K562 (cell line): Measurements from ENCODE around the gene HEATR1. TPM values are rescaled to one million over a fixed set of nuclear protein-coding genes. Genes with fewer than 3 reads are reported as not detected.

Source experiments
- ATAC-seq: fragments of 200-7000 bp; cut with Tn5 transposase; 3 replicates; pipeline ENCODE4 v1.9.1; 2020; ENCODE audit warnings: moderate library complexity
- BruUV-seq: library from RNA; stranded (reverse); fragments of 400-500 nt; replicated peaks from 2 replicates; lab custom pipeline; 2021; lab: Mats Ljungman, UMichigan
- CTCF ChIA-PET: fragments of 300-600 bp; formaldehyde crosslinking; extraction: SDS; loops from one replicate; lab custom pipeline; 2021; ENCODE audit warnings: low intra/inter-chr PET ratio; lab: Yijun Ruan, JAX
- POLR2A ChIA-PET: fragments of 300-600, 350-650 bp; sonication (Branson Sonifier 250); formaldehyde crosslinking; extraction: SDS; loops from one replicate; lab custom pipeline; 2021; ENCODE audit warnings: antibody characterized with exemption, inconsistent platforms; lab: Yijun Ruan, JAX
- DNase-seq, 4 experiments: peaks; one replicate each; pipeline versions ENCODE4 v3.0.0 to v3.0.0-alpha.2; 2011 to 2018; ENCODE audit warnings: low spot score in 3 of 4, mixed read lengths in 3 of 4; ENCODE audit errors: extremely low read depth in 1 of 4
- FAIRE-seq: peaks from 2 replicates; lab custom pipeline; 2011; peaks lifted over from hg19 to GRCh38; lab: Jason Lieb, UNC
- H2AFZ ChIP-seq: 2 replicates; pipeline ENCODE4 v1.6.0; 2011; ENCODE audit warnings: low read depth, low read length, control low read depth, inconsistent platforms
- H3K27ac ChIP-seq: fragments of 200-600 bp; 3 replicates; pipeline ENCODE4 v1.8.0; 2011; ENCODE audit warnings: low read depth, mild to moderate bottlenecking, control low read depth, inconsistent platforms, low read length, moderate library complexity, mixed read lengths; ENCODE audit errors: extremely low read depth
- H3K27me3 ChIP-seq, 2 experiments: fragments of 300-600 bp in 1 of 2; 2 replicates in 1 of 2; 3 replicates in 1 of 2; pipeline versions ENCODE4 v1.6.0 to v1.8.0; 2011; ENCODE audit warnings: inconsistent platforms in 2 of 2, low read length in 2 of 2, mild to moderate bottlenecking in 1 of 2, mixed read lengths in 1 of 2, moderate library complexity in 1 of 2; ENCODE audit not compliant: control insufficient read depth in 2 of 2, insufficient read depth in 2 of 2
- H3K36me3 ChIP-seq: fragments of 300-600 bp; 3 replicates; pipeline ENCODE4 v1.8.0; 2011; ENCODE audit warnings: mild to moderate bottlenecking, low read length, inconsistent platforms; ENCODE audit not compliant: control insufficient read depth, insufficient read depth
- H3K4me1 ChIP-seq, 2 experiments: fragments of 200-600 bp in 1 of 2; replicated peaks in 1 of 2; 2 replicates in 1 of 2; 3 replicates in 1 of 2; pipeline versions ENCODE4 v1.5.1 to v1.8.0; 2011; ENCODE audit warnings: inconsistent platforms in 2 of 2, low read length in 2 of 2, mild to moderate bottlenecking in 1 of 2, mixed read lengths in 1 of 2, moderate library complexity in 1 of 2; ENCODE audit not compliant: control insufficient read depth in 2 of 2, insufficient read depth in 2 of 2
- H3K4me2 ChIP-seq: 2 replicates; pipeline ENCODE4 v1.6.1; 2011; ENCODE audit warnings: low read length, control low read depth, inconsistent platforms, mixed read lengths; ENCODE audit not compliant: insufficient read depth
- H3K4me3 ChIP-seq: fragments of 200-600 bp; sonication (generic), shearing (Covaris generic); 2 replicates; pipeline ENCODE4 v1.5.1; 2016; ENCODE audit warnings: control low read depth, inconsistent platforms
- H3K79me2 ChIP-seq: fragments of 200-600 bp; 3 replicates; pipeline ENCODE4 v1.8.0; 2011; ENCODE audit warnings: low read length, inconsistent platforms; ENCODE audit not compliant: control insufficient read depth, insufficient read depth
- H3K9ac ChIP-seq, 2 experiments: 2 replicates each; pipeline versions ENCODE4 v1.6.0 to v1.6.1; 2011; ENCODE audit warnings: low read depth in 2 of 2, low read length in 2 of 2, control low read depth in 1 of 2, inconsistent platforms in 1 of 2, mild to moderate bottlenecking in 1 of 2, mixed read lengths in 1 of 2; ENCODE audit not compliant: insufficient read depth in 1 of 2
- H3K9me1 ChIP-seq: one replicate; pipeline ENCODE4 v1.6.0; 2011; ENCODE audit warnings: inconsistent platforms, mild to moderate bottlenecking, low read length, moderate library complexity; ENCODE audit not compliant: control insufficient read depth, insufficient read depth
- H3K9me3 ChIP-seq: replicated peaks from 2 replicates; pipeline ENCODE4 v1.5.1; 2011; ENCODE audit warnings: low read depth, low read length, inconsistent platforms; ENCODE audit not compliant: control insufficient read depth, insufficient read depth
- H4K20me1 ChIP-seq: replicated peaks from 2 replicates; pipeline ENCODE4 v1.6.1; 2011; ENCODE audit warnings: low read length, inconsistent platforms, mixed read lengths; ENCODE audit not compliant: control insufficient read depth, insufficient read depth
- ARHGAP35 ChIP-seq: fragments of 450-650 bp; IDR thresholded peaks from 2 replicates; pipeline ENCODE4 v1.6.1; 2018; ENCODE audit not compliant: partially characterized antibody
- BHLHE40 ChIP-seq: IDR thresholded peaks from 2 replicates; pipeline ENCODE4 v1.6.1; 2011; ENCODE audit warnings: low read length, improper control_type of control experiment
- CBX3 ChIP-seq, 2 experiments: IDR thresholded peaks; 1 replicate in 1 of 2; 2 replicates in 1 of 2; pipeline ENCODE4 v1.6.1; 2012; ENCODE audit warnings: inconsistent platforms in 2 of 2, low read length in 2 of 2, borderline replicate concordance in 1 of 2, control low read depth in 1 of 2
- DNMT1 ChIP-seq: fragments of 450-650 bp; IDR thresholded peaks from 2 replicates; pipeline ENCODE4 v1.6.1; 2016; ENCODE audit warnings: antibody characterized with exemption, mild to moderate bottlenecking
- GTF3C2 ChIP-seq: IDR thresholded peaks from 3 replicates; pipeline ENCODE4 v1.6.1; 2011; ENCODE audit warnings: borderline replicate concordance, mild to moderate bottlenecking, moderate library complexity; ENCODE audit not compliant: insufficient read length; ENCODE audit errors: extremely low read depth
- PHF8 ChIP-seq: fragments of 200-600 bp; sonication (generic); IDR thresholded peaks from 2 replicates; pipeline ENCODE4 v1.6.1; 2012; ENCODE audit warnings: mixed run types, mild to moderate bottlenecking, inconsistent platforms, low read length, moderate library complexity, borderline replicate concordance
- RBM17 ChIP-seq: fragments of 200-400 bp; formaldehyde crosslinking; IDR thresholded peaks from 2 replicates; pipeline ENCODE4 v1.6.1; 2017; ENCODE audit warnings: low read depth, mild to moderate bottlenecking, low read length, borderline replicate concordance
- RFX1 ChIP-seq: fragments of 450-650 bp; IDR thresholded peaks from 2 replicates; pipeline ENCODE4 v1.6.1; 2016; ENCODE audit warnings: mild to moderate bottlenecking, moderate library complexity
- SAP30 ChIP-seq: fragments of 200-600 bp; sonication (generic); IDR thresholded peaks from 2 replicates; pipeline ENCODE4 v1.6.1; 2012; ENCODE audit warnings: borderline replicate concordance, low read depth, mild to moderate bottlenecking, moderate library complexity, low read length, control low read depth, inconsistent platforms; ENCODE audit not compliant: insufficient read depth, poor library complexity, severe bottlenecking
- ZNF280B ChIP-seq: fragments of 250-450 bp; sonication (Bioruptor Pico); IDR thresholded peaks from 2 replicates; pipeline ENCODE4 v1.5.1; 2021; ENCODE audit warnings: mild to moderate bottlenecking
- ZNF384 ChIP-seq: IDR thresholded peaks from 2 replicates; pipeline ENCODE4 v1.6.1; 2012; ENCODE audit warnings: low read depth, low read length, improper control_type of control experiment
- WGBS: fragments of 100-300 bp; shearing (Covaris generic); methylation state at CpG from one replicate; pipeline ENCODE4 v1.1.6; 2016; ENCODE audit warnings: low coverage, mixed read lengths; ENCODE audit not compliant: insufficient coverage; ENCODE audit errors: missing lambda C conversion rate; 5-methylcytosine and 5-hydroxymethylcytosine counted together
- in situ Hi-C: fragments of 300-500 bp; cut with MboI; formaldehyde crosslinking; loops from 4 replicates; pipeline ENCODE4 v1.15.0; 2018; ENCODE audit warnings: inconsistent platforms, mixed read lengths
- intact Hi-C: fragments of 100-400 bp; cut with micrococcal nuclease; formaldehyde crosslinking; loops from 2 replicates; pipeline ENCODE4 v1.14.2; 2022
- polyA plus RNA-seq, 8 experiments: library from polyadenylated mRNA; depleted of rRNA in 4 of 8; stranded (reverse) in 5 of 8; unstranded in 3 of 8; fragments of >200 nt; fragmentation: Nextera tagmentation in 2 of 8; fragmentation: Illumina TruSeq in 1 of 8; extraction: Ambion mirVana in 2 of 8; extraction: Trizol in 1 of 8; gene quantifications; 2 replicates each; pipeline versions ENCODE4 v1.2.1 to v1.2.3, GENCODE V29; 2011 to 2014; ENCODE audit warnings: inconsistent platforms in 1 of 8, missing spikeins in 1 of 8
- total RNA-seq, 7 experiments: library from RNA; depleted of rRNA in 6 of 7; stranded (reverse); fragments of >200 nt in 6 of 7; fragmentation: Illumina TruSeq in 2 of 7; extraction: Trizol in 2 of 7; gene quantifications; 2 replicates each; pipeline versions ENCODE4 v1.2.1 to v1.2.3, GENCODE V29; 2011 to 2021; ENCODE audit warnings: low replicate concordance in 1 of 7
- TF ChIP-seq, protein P1 (sequence below): fragments of 250-450 bp; sonication (Bioruptor Pico); IDR thresholded peaks from 2 replicates; pipeline ENCODE4 v1.4.0; 2020; ENCODE audit warnings: mild to moderate bottlenecking, moderate library complexity
- TF ChIP-seq, protein P2 (sequence below): conservative IDR thresholded peaks from 2 replicates; pipeline ENCODE4 v1.6.1; 2011; ENCODE audit warnings: low read depth, mild to moderate bottlenecking, low read length; ENCODE audit not compliant: control insufficient read depth

Gene HEATR1
- total and polyA plus RNA-seq, 9 of the 15 experiments (the other 6 are each of a cell fraction or from before 2014, with no cell fraction given) = 28.3 to 108 (median 50.9) TPM

- no peaks in the 10 kb centered on the region for H4K20me1 ChIP-seq
- H3K9me3 ChIP-seq = no peaks in the 10 kb centered on the region
- ChIA-PET CTCF (no interaction called here), POLR2A (interaction anchor here (0.8 kb wide), 1 partner anchor 16 kb away, joined by 3 read pairs; no protein-coding TSS in a partner anchor)
- H2AFZ ChIP-seq = no peak overlapping the region
- in situ Hi-C loops (no loop called here), intact Hi-C loops (no loop called here)
- H3K9ac ChIP-seq = no peak overlapping the region
- no peak for FAIRE-seq
- no peaks in the 10 kb centered on the region for H3K9me1 ChIP-seq
- no peaks in the 10 kb centered on the region for H3K4me1 ChIP-seq
- WGBS = 96% methylated on average over 4 of the region's 4 CpGs
- no peaks in the 10 kb centered on the region for H3K27me3 ChIP-seq
- H3K4me3 ChIP-seq = no peak overlapping the region
- H3K4me2 ChIP-seq = no peak overlapping the region
- H3K79me2 ChIP-seq = no peaks in the 10 kb centered on the region; the same call in 2 of the 3 replicates
- no peak for ATAC-seq
- no peak for DNase-seq
- H3K36me3 ChIP-seq = peaks cover 96% of the 10 kb centered on the region
- no TSS peak for BruUV-seq
- H3K27ac ChIP-seq = no peak overlapping the region
- no peak for TF ChIP-seq ZNF384
- no peak for TF ChIP-seq ZNF280B
- TF ChIP-seq CBX3 (IDR thresholded peaks at IDR 0.05; ENCODE audit: borderline replicate concordance in 1 of 2, low read length in 2 of 2) = no peak
- no peak for TF ChIP-seq ARHGAP35
- TF ChIP-seq, protein P1, sequence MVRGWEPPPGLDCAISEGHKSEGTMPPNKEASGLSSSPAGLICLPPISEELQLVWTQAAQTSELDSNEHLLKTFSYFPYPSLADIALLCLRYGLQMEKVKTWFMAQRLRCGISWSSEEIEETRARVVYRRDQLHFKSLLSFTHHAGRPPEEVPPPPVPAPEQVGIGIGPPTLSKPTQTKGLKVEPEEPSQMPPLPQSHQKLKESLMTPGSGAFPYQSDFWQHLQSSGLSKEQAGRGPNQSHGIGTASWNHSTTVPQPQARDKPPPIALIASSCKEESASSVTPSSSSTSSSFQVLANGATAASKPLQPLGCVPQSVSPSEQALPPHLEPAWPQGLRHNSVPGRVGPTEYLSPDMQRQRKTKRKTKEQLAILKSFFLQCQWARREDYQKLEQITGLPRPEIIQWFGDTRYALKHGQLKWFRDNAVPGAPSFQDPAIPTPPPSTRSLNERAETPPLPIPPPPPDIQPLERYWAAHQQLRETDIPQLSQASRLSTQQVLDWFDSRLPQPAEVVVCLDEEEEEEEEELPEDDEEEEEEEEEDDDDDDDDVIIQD (CRISPR knock-in tag) = no peak
- no peak for TF ChIP-seq DNMT1
- TF ChIP-seq RBM17 = no peak
- no peak for TF ChIP-seq PHF8
- no peak for TF ChIP-seq RFX1
- TF ChIP-seq GTF3C2 = no peak
- TF ChIP-seq, protein P2, sequence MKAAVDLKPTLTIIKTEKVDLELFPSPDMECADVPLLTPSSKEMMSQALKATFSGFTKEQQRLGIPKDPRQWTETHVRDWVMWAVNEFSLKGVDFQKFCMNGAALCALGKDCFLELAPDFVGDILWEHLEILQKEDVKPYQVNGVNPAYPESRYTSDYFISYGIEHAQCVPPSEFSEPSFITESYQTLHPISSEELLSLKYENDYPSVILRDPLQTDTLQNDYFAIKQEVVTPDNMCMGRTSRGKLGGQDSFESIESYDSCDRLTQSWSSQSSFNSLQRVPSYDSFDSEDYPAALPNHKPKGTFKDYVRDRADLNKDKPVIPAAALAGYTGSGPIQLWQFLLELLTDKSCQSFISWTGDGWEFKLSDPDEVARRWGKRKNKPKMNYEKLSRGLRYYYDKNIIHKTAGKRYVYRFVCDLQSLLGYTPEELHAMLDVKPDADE = no peak
- TF ChIP-seq BHLHE40 = no peak
- no peak for TF ChIP-seq SAP30
These were observed 14.8 kb downstream of the HEATR1 start for GRCh38 chr1:236589531-236589930.
